HCEC 1CT (cell line): ENCODE data around the gene MPP3.
A peak's percentile ranks its signal among the peaks of the same experiment; 100 is the strongest.
"Not testable (repeated sequence)": the region's sequence is repeated elsewhere in the genome, so short reads cannot be mapped to it uniquely, and the experiment has no call there.

Source experiments
- DNase-seq: peaks from one replicate; pipeline ENCODE4 v3.0.0-alpha.2; 2017

The MPP3 gene

GRCh38 chr17:43832976-43833829 lies at the start of gene MPP3:
Gene MPP3 (minus strand): TSS chr17:43833146. CDS start chr17:43831906, 1,240 bp downstream.
- peak; percentile 68 for DNase-seq

- no peak for DNase-seq
Measured at GRCh38 chr17:43881758-43882505, 49.0 kb upstream of the MPP3 start.

- DNase-seq: no peak
Measured at GRCh38 chr17:43881181-43881580, 48.2 kb upstream of the MPP3 start.

- peak; percentile 16 for DNase-seq
Measured at GRCh38 chr17:43880420-43880991, 47.6 kb upstream of the MPP3 start.

- DNase-seq: no peak
Measured at GRCh38 chr17:43879723-43880419, 46.9 kb upstream of the MPP3 start.

GRCh38 chr17:43878260-43879175 lies 45.6 kb upstream of the MPP3 start:
- peak; percentile 87 for DNase-seq

- DNase-seq: no peak
Measured at GRCh38 chr17:43877451-43878155, 44.7 kb upstream of the MPP3 start.

GRCh38 chr17:43877031-43877430 lies 44.1 kb upstream of the MPP3 start:
- no peak for DNase-seq

GRCh38 chr17:43875476-43876147 lies 42.7 kb upstream of the MPP3 start:
- DNase-seq: no peak

- DNase-seq: no peak
Measured at GRCh38 chr17:43874293-43874692, 41.3 kb upstream of the MPP3 start.

GRCh38 chr17:43873815-43874214 lies 40.9 kb upstream of the MPP3 start:
- DNase-seq: no peak

GRCh38 chr17:43873091-43873490 lies 40.1 kb upstream of the MPP3 start:
- no peak for DNase-seq

GRCh38 chr17:43871946-43872690 lies 39.2 kb upstream of the MPP3 start:
- no peak for DNase-seq

- DNase-seq: not testable (repeated sequence)
Measured at GRCh38 chr17:43869031-43869430, 36.1 kb upstream of the MPP3 start.

- no peak for DNase-seq
Measured at GRCh38 chr17:43868226-43868994, 35.5 kb upstream of the MPP3 start.

- no peak for DNase-seq
Measured at GRCh38 chr17:43864161-43864984, 31.4 kb upstream of the MPP3 start.

- DNase-seq: no peak
Measured at GRCh38 chr17:43861960-43862359, 29.0 kb upstream of the MPP3 start.

GRCh38 chr17:43860927-43861622 lies 28.1 kb upstream of the MPP3 start:
- no peak for DNase-seq
